Nephron progenitor cell (in vitro differentiated cells): ENCODE data around the gene COL5A1.
A peak's percentile ranks its signal among the peaks of the same experiment; 100 is the strongest.

Experiments used
- DNase-seq: peaks from one replicate; pipeline ENCODE4 v3.0.0; 2021
- H3K27ac Mint-ChIP-seq: 2 replicates; pipeline ENCODE4 v1.8.0; 2021; ENCODE audit warnings: mild to moderate bottlenecking, moderate library complexity, mixed read lengths
- H3K27me3 Mint-ChIP-seq: 2 replicates; pipeline ENCODE4 v1.8.0; 2021; ENCODE audit warnings: mild to moderate bottlenecking, low read depth, mixed read lengths; ENCODE audit not compliant: poor library complexity
- H3K36me3 Mint-ChIP-seq: 2 replicates; pipeline ENCODE4 v1.8.0; 2021; ENCODE audit warnings: low read depth, mixed read lengths
- H3K4me1 Mint-ChIP-seq: 2 replicates; pipeline ENCODE4 v1.8.0; 2021; ENCODE audit warnings: mixed read lengths
- H3K4me3 Mint-ChIP-seq: 2 replicates; pipeline ENCODE4 v1.8.0; 2021; ENCODE audit warnings: mild to moderate bottlenecking, moderate library complexity, mixed read lengths
- H3K9me3 Mint-ChIP-seq: 2 replicates; pipeline ENCODE4 v1.8.0; 2021; ENCODE audit warnings: mild to moderate bottlenecking, moderate library complexity, mixed read lengths
- TF ChIP-seq, protein P1 (sequence below): fragments of 200-600 bp; sonication (generic); IDR thresholded peaks from 2 replicates; pipeline ENCODE4 v1.5.0; 2021; ENCODE audit warnings: antibody characterized with exemption

The COL5A1 gene

DNA sequence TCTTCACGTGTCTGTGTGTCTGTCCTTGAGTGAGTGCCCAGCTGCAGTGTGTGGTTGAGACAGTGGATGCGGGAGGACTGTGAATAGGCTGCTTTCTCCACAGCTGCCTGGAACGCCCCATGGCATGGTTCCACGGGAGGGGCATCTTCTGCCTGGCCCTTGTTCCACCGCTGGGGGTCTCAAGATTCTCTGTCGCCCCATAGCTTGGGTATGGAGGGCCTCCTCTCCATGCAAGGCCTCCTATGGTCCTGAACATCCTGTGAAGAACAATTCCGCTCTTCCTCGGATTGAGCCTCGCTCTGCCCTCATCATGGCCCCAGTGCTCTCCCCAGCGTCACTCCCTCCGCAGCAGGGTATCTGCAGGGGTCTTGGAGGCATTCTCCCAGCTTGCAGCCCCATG, 36.1 kb downstream of the COL5A1 start:
- TF ChIP-seq, protein P1, sequence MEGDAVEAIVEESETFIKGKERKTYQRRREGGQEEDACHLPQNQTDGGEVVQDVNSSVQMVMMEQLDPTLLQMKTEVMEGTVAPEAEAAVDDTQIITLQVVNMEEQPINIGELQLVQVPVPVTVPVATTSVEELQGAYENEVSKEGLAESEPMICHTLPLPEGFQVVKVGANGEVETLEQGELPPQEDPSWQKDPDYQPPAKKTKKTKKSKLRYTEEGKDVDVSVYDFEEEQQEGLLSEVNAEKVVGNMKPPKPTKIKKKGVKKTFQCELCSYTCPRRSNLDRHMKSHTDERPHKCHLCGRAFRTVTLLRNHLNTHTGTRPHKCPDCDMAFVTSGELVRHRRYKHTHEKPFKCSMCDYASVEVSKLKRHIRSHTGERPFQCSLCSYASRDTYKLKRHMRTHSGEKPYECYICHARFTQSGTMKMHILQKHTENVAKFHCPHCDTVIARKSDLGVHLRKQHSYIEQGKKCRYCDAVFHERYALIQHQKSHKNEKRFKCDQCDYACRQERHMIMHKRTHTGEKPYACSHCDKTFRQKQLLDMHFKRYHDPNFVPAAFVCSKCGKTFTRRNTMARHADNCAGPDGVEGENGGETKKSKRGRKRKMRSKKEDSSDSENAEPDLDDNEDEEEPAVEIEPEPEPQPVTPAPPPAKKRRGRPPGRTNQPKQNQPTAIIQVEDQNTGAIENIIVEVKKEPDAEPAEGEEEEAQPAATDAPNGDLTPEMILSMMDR, result no peak
- H3K27me3 Mint-ChIP-seq, result peaks cover 2% of the 10 kb centered on the region
- no peak overlapping the region for H3K4me3 Mint-ChIP-seq
- DNase-seq, result no peak
- H3K4me1 Mint-ChIP-seq, result peaks cover 47% of the 10 kb centered on the region
- peak overlapping the region; percentile 37 for H3K27ac Mint-ChIP-seq
- peaks cover 31% of the 10 kb centered on the region for H3K9me3 Mint-ChIP-seq
- H3K36me3 Mint-ChIP-seq, result peaks cover 26% of the 10 kb centered on the region

DNA sequence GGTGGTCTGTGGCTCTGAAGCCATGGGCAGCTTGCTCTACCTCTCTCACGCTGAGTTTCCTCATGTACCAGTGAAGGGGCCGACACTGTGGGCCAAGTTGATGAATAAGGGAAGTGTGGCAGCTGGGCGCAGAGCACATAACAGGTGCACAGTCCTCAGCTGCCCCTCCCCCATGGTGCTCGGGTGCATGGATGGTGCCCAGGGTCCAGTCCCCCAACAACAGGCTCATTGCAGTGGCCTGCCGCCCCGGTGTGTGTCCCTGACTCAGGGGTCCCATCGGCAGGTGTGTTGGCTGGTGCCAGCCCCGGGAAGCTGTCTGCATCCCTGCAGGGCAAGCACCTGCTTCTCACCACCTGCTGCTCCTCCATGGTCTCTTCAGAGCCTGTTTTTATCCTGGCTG, 36.6 kb downstream of the COL5A1 start:
- no peak overlapping the region for H3K4me3 Mint-ChIP-seq
- no peak for DNase-seq
- peaks cover 26% of the 10 kb centered on the region for H3K9me3 Mint-ChIP-seq
- TF ChIP-seq, protein P1, result no peak
- peaks cover 51% of the 10 kb centered on the region for H3K4me1 Mint-ChIP-seq
- H3K27me3 Mint-ChIP-seq, result peaks cover 2% of the 10 kb centered on the region
- peaks cover 21% of the 10 kb centered on the region for H3K36me3 Mint-ChIP-seq
- no peak overlapping the region for H3K27ac Mint-ChIP-seq

DNA sequence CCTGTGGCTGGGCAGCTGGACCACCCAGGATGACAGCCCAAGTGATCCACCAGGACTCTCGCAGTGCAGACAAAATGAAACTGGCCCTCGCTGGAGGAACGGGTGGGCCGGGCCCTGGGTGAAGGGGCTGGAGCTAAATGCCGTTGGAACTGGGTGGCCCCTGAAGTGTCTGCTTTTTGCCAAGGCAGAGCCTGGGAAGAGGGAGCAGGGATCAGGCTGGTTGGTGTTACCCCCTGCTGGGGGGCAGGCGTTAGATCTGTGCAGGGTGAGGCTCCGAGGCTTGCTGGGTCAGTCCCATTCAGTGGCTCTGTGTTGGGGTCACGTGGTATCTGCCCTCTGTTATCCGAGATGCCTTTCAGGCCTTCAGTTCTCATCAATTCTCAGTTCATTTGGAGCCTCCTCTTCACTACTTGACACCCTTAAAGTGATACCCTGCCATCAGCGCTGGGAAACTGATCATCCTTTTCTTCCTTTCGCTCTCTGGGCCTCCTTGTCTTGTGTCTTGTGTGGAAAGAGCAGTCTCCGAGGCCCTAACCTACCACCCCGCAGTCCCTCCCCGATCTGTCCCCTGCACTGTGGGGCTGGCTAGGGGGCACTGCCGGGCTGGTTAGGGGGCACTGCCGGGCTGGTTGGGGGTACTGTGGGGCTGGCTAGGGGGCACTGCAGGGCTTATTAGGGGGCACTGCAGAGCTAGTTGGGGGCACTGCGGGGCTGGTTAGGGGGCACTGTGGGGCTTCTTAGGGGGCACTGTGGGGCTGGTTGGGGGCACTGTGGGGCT, 37.3 kb downstream of the COL5A1 start:
- Mint-ChIP-seq H3K27me3 (peaks cover 2% of the 10 kb centered on the region), H3K4me3 (no peak overlapping the region), H3K9me3 (peaks cover 21% of the 10 kb centered on the region), H3K27ac (peak overlapping the region; percentile 57), H3K36me3 (peaks cover 15% of the 10 kb centered on the region), H3K4me1 (peaks cover 55% of the 10 kb centered on the region)
- TF ChIP-seq, protein P1, result no peak
- no peak for DNase-seq

DNA sequence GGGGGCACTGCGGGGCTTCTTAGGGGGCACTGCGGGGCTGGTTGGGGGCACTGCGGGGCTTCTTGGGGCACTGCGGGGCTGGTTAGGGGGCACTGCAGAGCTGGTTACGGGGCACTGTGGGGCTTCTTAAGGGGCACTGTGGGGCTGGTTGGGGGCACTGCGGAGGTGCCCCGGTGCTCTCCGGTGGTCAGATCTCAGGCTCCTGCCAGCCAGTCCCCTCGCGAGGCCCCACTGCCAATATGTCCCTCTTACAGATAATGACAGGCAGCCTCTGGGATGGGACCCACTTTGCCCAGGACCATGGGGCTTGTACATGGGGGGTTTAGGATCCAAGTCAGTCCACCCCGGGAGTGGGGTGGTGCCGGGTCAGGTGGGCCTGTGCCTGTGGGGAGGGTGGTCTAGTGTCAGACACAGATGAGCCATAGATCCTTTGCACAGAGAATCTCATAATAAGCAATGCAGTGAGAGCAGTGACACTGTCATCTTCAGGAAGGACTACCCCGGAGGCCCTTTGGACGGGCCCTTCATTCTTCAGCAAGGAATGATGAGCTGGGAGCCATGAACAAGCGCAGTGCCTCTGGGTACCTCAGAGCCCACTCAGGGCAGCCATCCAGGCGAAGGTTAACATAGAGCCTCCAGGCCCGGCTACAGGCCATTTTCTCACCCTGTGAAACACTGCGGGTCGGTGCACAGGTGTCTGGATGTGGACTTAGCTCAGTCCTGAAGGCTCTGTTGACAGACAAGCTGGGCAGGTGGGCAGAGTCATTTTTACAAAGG, 38.2 kb downstream of the COL5A1 start:
- peaks cover 55% of the 10 kb centered on the region for H3K4me1 Mint-ChIP-seq
- no peak overlapping the region for H3K4me3 Mint-ChIP-seq
- peaks cover 8% of the 10 kb centered on the region for H3K36me3 Mint-ChIP-seq
- H3K27ac Mint-ChIP-seq, result no peak overlapping the region
- H3K27me3 Mint-ChIP-seq, result peaks cover 2% of the 10 kb centered on the region
- DNase-seq, result no peak
- H3K9me3 Mint-ChIP-seq, result peaks cover 14% of the 10 kb centered on the region
- TF ChIP-seq, protein P1, result no peak

DNA sequence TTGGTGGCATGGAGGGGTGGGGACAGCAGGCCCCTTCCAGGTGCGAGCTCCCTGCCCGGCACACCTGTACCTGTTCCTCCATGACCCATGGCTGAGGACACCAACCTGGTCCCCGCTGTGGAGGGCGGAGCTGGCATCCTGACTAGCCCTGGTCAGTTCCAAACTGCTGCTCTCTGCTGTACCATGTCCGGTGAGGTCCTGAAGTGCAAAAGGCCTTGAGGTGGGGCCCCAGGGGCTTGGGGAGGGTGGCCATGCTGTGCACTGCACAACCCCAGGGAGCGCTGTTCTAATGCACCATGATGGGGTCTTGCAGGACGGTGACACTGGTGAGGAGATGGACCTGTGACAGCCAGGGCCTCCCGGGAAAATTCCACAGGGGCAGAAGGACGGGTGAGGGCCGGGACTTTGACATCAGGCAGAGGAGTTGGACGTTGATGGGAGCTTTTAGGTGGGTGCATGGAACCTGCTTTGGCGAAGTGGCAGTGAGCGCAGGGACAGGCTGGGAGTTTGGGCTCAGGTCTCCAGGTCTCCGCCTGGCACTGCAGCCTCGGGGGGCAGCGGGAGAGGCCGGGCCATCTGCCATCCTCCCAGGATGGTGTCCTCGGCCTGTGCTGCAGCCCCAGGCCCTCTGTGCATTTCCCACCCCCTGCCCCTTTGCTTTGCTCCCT, 38.9 kb downstream of the COL5A1 start:
- Mint-ChIP-seq H3K9me3 (peaks cover 7% of the 10 kb centered on the region), H3K4me1 (peaks cover 55% of the 10 kb centered on the region), H3K4me3 (no peak overlapping the region), H3K27ac (peak overlapping the region; percentile 61), H3K27me3 (peaks cover 2% of the 10 kb centered on the region), H3K36me3 (peaks cover under 1% of the 10 kb centered on the region)
- DNase-seq, result no peak
- TF ChIP-seq, protein P1, result no peak
